HL-60/S4 (cell line): Measurements from ENCODE around the gene ZNF362.
"Not testable (repeated sequence)": the region's sequence is repeated elsewhere in the genome, so short reads cannot be mapped to it uniquely, and the experiment has no call there.

Experiments
- in situ Hi-C: fragments of 300-500 bp; cut with MboI; formaldehyde crosslinking; loops from 2 replicates; pipeline ENCODE4 v1.14.3; 2022; ENCODE audit warnings: low sequenced_read_pairs

Gene ZNF362

GRCh38 chr1:33301273-33301984 lies 45.1 kb downstream of the ZNF362 start:
- in situ Hi-C loops = no loop called here

- in situ Hi-C loops = no loop called here
Measured at GRCh38 chr1:33302325-33302724, 46.0 kb downstream of the ZNF362 start.

- in situ Hi-C loops = no loop called here
Measured at GRCh38 chr1:33305016-33305415, 48.7 kb downstream of the ZNF362 start.

DNA sequence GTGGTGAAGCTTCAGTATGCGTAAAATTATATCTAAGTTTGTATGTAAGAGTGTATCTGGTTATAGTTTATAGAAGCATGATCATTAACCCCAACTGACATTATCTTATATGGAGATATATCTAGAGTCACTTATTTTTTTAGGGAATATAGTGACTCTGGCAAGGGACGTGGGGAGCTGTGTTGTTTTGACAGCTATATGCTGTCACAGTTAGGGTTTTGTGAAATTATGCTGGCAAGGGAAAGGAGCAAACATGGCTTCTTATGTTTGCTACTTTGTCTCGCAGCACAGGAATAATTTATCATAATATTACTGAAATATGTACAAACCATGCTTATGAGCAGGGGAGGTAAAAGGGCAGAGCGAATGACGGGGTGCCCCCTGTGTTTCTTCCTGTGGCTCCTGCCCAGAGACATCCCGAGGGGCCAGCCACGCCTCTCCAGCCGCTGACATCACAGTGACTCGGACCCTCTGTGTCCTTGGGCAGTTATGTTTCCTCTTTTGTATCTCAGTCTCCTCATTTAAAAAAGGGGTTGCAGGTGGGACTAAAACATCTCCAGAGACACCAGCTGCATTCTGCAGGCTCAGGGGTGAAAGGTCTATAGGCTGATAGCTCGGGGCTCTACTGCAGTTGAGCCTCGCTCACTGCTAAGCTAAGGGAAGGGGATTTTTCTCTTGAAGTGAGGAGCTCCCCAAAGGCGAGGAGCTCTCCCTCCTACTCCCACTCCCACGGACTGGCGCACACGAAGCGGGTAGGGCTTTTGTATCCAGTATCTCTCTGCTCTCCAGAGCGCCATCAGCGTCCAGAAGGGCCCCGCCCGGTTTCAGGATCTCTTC lies 49.7 kb downstream of the ZNF362 start:
- in situ Hi-C loops = no loop called here

DNA sequence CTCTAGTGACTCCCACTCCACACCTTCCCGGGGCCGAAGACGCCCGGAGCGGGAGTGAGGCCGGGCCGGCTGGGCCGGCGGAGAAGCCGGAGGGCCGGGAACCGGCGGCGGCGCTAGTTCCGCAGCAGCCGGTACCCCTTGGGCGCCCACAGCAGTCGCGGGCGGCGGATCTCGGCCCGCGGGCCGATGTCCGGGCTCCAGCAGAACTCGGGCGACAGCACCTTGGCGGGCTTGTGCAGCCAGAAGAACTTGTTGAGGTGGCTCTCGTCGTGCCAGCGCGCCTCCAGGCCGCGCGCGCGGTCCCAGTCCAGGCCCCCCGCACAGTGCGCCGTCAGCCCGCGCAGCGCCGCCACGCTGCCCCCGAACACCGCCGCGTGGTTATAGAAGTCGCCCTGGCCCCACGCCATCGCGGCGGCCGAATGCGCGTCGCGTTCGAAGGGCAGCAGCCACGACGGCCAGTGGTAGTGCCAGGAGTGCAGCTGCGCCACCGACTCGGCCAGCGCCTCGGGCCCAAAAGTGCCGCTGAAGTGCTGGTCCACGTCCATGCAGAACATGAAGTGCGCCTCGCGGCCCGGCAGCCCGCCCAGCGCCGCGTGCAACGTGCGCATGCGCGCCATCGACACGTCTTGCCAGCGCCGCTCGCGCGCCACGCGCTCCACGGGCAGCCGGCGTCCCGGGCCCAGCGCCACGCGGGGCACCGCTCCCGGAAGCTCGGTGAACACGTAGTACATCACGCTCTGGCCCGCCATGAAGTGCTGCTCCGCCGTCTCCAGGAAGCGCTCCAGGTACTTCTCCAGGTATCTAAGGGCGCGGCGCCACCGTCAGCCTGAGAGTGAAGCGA lies 50.6 kb downstream of the ZNF362 start:
- in situ Hi-C loops = no loop called here

- in situ Hi-C loops = no loop called here
Measured at GRCh38 chr1:33307494-33307864, 51.2 kb downstream of the ZNF362 start.

DNA sequence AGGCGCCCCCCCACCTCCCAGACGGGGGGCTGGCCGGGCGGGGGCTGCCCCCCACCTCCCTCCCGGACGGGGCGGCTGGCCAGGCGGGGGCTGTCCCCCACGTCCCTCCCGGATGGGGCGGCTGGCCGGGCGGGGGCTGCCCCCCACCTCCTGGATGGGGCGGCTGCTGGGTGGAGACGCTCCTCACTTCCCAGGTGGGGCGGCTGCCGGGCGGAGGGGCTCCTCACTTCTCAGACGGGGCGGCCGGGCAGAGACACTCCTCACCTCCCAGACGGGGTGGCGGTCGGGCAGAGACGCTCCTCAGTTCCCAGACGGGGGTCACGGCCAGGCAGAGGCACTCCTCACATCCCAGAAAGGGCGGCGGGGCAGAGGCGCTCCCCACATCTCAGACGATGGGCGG lies 53.1 kb downstream of the ZNF362 start:
- in situ Hi-C loops = not testable (repeated sequence)

GRCh38 chr1:33310702-33311101 lies 54.4 kb downstream of the ZNF362 start:
- in situ Hi-C loops = no loop called here

GRCh38 chr1:33311706-33312412 lies 55.6 kb downstream of the ZNF362 start:
- in situ Hi-C loops = no loop called here

DNA sequence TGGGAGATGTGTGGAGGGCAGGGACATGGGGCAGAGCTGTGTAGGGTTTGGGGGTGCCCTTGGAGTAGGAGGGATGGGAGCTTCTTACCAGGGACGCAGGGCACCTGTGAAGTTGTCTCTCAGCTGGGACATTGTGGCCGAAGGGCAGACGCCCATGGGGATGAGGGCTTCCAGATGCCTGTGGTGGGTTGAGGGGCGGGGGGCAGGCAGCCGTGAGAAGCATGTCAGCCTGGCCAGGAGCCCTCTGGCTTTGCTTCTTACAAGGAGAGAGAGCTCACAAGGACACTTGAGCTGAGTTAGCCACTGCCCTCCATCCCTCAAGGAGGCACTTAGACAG lies 56.1 kb downstream of the ZNF362 start:
- in situ Hi-C loops = no loop called here

- in situ Hi-C loops = no loop called here
Measured at GRCh38 chr1:33314416-33314815, 58.1 kb downstream of the ZNF362 start.

DNA sequence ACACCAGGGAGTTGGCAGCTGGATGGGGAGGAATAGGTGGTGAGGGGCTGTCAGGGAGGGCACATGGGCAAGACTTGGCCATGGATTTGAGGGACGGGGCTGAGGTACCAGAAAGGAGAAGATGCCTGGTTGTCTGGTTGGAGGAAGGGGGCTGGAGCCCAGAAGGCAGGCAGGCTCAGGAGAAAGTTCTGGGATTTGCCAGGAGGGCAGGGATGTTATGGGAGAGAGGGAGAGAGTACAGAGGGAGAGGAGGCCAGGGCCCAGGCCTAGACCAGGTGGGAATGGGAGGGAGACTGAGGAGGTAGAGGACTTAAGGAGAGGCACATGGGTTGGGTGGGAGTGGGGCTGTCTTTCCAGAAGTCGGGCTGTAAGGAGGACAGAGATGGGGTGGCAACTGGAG lies 60.3 kb downstream of the ZNF362 start:
- in situ Hi-C loops = no loop called here

GRCh38 chr1:33317354-33317753 lies 61.1 kb downstream of the ZNF362 start:
- in situ Hi-C loops = no loop called here

- in situ Hi-C loops = no loop called here
Measured at GRCh38 chr1:33317946-33318345, 61.7 kb downstream of the ZNF362 start.

- in situ Hi-C loops = no loop called here
Measured at GRCh38 chr1:33319186-33319948, 63.1 kb downstream of the ZNF362 start.

DNA sequence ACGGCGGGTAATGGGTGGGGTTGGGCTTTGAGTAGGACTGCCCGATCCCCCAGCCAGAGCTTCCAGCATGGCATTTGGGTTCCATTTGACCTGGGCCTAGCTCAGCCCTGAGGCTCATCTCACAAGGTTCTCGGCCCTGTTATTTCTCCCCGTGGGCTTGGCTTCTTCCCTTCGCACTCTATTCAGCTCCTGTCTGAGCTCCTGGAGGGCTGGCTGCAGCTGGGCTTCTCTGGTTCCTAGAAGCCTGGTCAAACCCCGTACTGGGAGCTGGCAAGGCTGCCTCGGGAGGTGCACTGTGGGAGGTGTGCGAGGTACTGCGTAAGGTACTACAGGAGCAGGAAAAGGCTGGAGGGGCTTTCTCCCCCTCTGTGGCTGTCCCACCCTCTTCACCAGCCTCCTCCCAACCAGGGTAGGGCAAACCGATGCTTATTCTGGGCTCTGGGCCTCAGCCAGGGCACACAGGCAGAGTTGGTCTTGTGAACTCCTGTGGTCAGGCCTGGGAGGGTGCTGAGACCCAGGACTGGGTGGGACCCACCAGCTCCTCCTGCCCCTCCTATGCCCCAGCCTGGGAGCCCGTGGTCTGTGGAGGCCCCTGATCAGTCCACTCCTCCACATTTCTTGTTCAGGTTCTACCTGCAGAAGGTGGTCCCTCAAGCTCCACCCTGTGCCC lies 63.8 kb downstream of the ZNF362 start:
- in situ Hi-C loops = no loop called here

GRCh38 chr1:33320619-33321165 lies 64.4 kb downstream of the ZNF362 start, which contains the start of gene A3GALT2:
Gene A3GALT2 (minus strand): TSS chr1:33321098. CDS start chr1:33321098, 0 bp downstream.
- in situ Hi-C loops = no loop called here

GRCh38 chr1:33321178-33321577 lies 64.9 kb downstream of the ZNF362 start:
- in situ Hi-C loops = no loop called here

GRCh38 chr1:33322109-33322508 lies 65.8 kb downstream of the ZNF362 start:
- in situ Hi-C loops = no loop called here
